HCT116 (cell line): ENCODE data around the gene TICRR. TPM values are rescaled to one million over a fixed set of nuclear protein-coding genes. Genes with fewer than 3 reads are reported as not detected.

Experiments used
- ATAC-seq: fragments of 200-7000 bp; cut with Tn5 transposase; 2 replicates; pipeline ENCODE4 v1.9.1; 2020; ENCODE audit warnings: mild to moderate bottlenecking, moderate library complexity
- BruUV-seq: library from RNA; stranded (reverse); fragments of 400-500 nt; replicated peaks from 2 replicates; lab custom pipeline; 2021; lab: Mats Ljungman, UMichigan
- CTCF ChIA-PET: fragments of 300-600 bp; sonication (Branson Sonifier 250); formaldehyde crosslinking; loops from one replicate; lab custom pipeline; 2021; ENCODE audit warnings: antibody characterized with exemption; lab: Charles Lee
- POLR2A ChIA-PET: fragments of 300-600, 350-600 bp; sonication (Branson Sonifier 250); formaldehyde crosslinking; loops from one replicate; lab custom pipeline; 2021; ENCODE audit warnings: antibody characterized with exemption; lab: Charles Lee
- RAD21 ChIA-PET, 2 experiments: fragments of 300-600 bp; sonication (Branson Sonifier 250); formaldehyde crosslinking; loops; one replicate each; lab custom pipeline; 2023; ENCODE audit warnings: low total read pairs in 2 of 2; ENCODE audit not compliant: uncharacterized antibody in 2 of 2, unreplicated experiment in 2 of 2, low non-redundant PET in 1 of 2; lab: Charles Lee
- DNase-seq: peaks from one replicate; pipeline ENCODE4 v3.0.0-alpha.2; 2010; ENCODE audit warnings: low read depth, low spot score
- H2AFZ ChIP-seq: fragments of 200-600 bp; shearing (Covaris generic), sonication (generic); 2 replicates; pipeline ENCODE4 v1.6.1; 2017; ENCODE audit warnings: low read depth, mixed run types, mixed read lengths, antibody characterized with exemption, low read length; ENCODE audit not compliant: poor library complexity, severe bottlenecking
- H3K27ac ChIP-seq: 2 replicates; pipeline ENCODE4 v1.5.1; 2012; ENCODE audit warnings: low read depth, low read length
- H3K27me3 ChIP-seq: fragments of 200-600 bp; sonication (generic); 2 replicates; pipeline ENCODE4 v1.6.1; 2016; ENCODE audit warnings: mixed run types, low read length, mixed read lengths; ENCODE audit not compliant: insufficient read depth
- H3K36me3 ChIP-seq, 2 experiments: fragments of 200-500 bp in 1 of 2; fragments of 200-600 bp in 1 of 2; sonication (Bioruptor generic) in 1 of 2; sonication (generic) in 1 of 2; 2 replicates each; pipeline versions ENCODE4 v1.5.1 to v1.6.1; 2014 to 2016; ENCODE audit warnings: low read length in 2 of 2, inconsistent platforms in 1 of 2, mixed read lengths in 1 of 2, mixed run types in 1 of 2; ENCODE audit not compliant: insufficient read depth in 2 of 2, control insufficient read depth in 1 of 2
- H3K4me1 ChIP-seq, 2 experiments: fragments of 200-600 bp in 1 of 2; sonication (generic) in 1 of 2; 2 replicates each; pipeline versions ENCODE4 v1.5.1 to v1.6.1; 2012 to 2017; ENCODE audit warnings: low read length in 2 of 2, inconsistent platforms in 1 of 2, mild to moderate bottlenecking in 1 of 2, mixed read lengths in 1 of 2, mixed run types in 1 of 2, moderate library complexity in 1 of 2; ENCODE audit not compliant: insufficient read depth in 2 of 2, control insufficient read depth in 1 of 2
- H3K4me2 ChIP-seq: fragments of 200-600 bp; sonication (generic); 2 replicates; pipeline ENCODE4 v1.6.1; 2017; ENCODE audit warnings: mixed run types, low read length, mixed read lengths
- H3K4me3 ChIP-seq, 2 experiments: fragments of 200-600 bp in 1 of 2; sonication (generic) in 1 of 2; replicated peaks in 1 of 2; 2 replicates each; pipeline ENCODE4 v1.5.1; 2011 to 2016; ENCODE audit warnings: low read length in 2 of 2, control low read depth in 1 of 2, low read depth in 1 of 2, mild to moderate bottlenecking in 1 of 2, mixed read lengths in 1 of 2, mixed run types in 1 of 2
- H3K79me2 ChIP-seq: fragments of 200-600 bp; sonication (generic); 2 replicates; pipeline ENCODE4 v1.6.1; 2017; ENCODE audit warnings: mild to moderate bottlenecking, mixed run types, low read length, moderate library complexity, mixed read lengths; ENCODE audit not compliant: insufficient read depth
- H3K9ac ChIP-seq: fragments of 200-600 bp; sonication (generic); 2 replicates; pipeline ENCODE4 v1.6.1; 2016; ENCODE audit warnings: low read length, mixed read lengths
- H3K9me2 ChIP-seq: fragments of 200-600 bp; sonication (generic), shearing (Covaris generic); 2 replicates; pipeline ENCODE4 v1.6.1; 2017; ENCODE audit warnings: mixed run types, mild to moderate bottlenecking, moderate library complexity; ENCODE audit not compliant: insufficient read depth
- H3K9me3 ChIP-seq, 2 experiments: fragments of 200-500 bp in 1 of 2; fragments of 200-600 bp in 1 of 2; sonication (Bioruptor generic) in 1 of 2; sonication (generic) in 1 of 2; 2 replicates each; pipeline ENCODE4 v1.6.1; 2014 to 2017; ENCODE audit warnings: low read length in 2 of 2, mixed read lengths in 2 of 2, inconsistent platforms in 1 of 2, low read depth in 1 of 2, mild to moderate bottlenecking in 1 of 2, mixed run types in 1 of 2, moderate library complexity in 1 of 2; ENCODE audit not compliant: control insufficient read depth in 1 of 2, insufficient read depth in 1 of 2
- H4K20me1 ChIP-seq: fragments of 200-600 bp; sonication (generic), shearing (Covaris generic); 2 replicates; pipeline ENCODE4 v1.6.1; 2017; ENCODE audit warnings: mixed run types, mild to moderate bottlenecking, moderate library complexity; ENCODE audit not compliant: insufficient read depth
- ATF3 ChIP-seq: IDR thresholded peaks from 2 replicates; pipeline ENCODE4 v1.6.1; 2012
- CBX3 ChIP-seq: IDR thresholded peaks from 2 replicates; pipeline ENCODE4 v1.6.1; 2012; ENCODE audit warnings: low read depth
- CTCF ChIP-seq, 3 experiments: fragments of 200-600 bp in 1 of 3; sonication (generic) in 1 of 3; IDR thresholded peaks in 2 of 3; conservative IDR thresholded peaks in 1 of 3; 2 replicates each; pipeline ENCODE4 v1.5.1; 2012 to 2017; ENCODE audit warnings: low read depth in 2 of 3, low read length in 2 of 3, antibody characterized with exemption in 1 of 3, borderline replicate concordance in 1 of 3, control low read depth in 1 of 3, mild to moderate bottlenecking in 1 of 3, mixed read lengths in 1 of 3, mixed run types in 1 of 3, moderate library complexity in 1 of 3; ENCODE audit not compliant: insufficient read depth in 1 of 3
- EZH2phosphoT487 ChIP-seq: fragments of 200-600 bp; IDR thresholded peaks from 2 replicates; pipeline ENCODE4 v1.6.1; 2018; ENCODE audit warnings: antibody characterized with exemption, borderline replicate concordance
- FOSL1 ChIP-seq: IDR thresholded peaks from 2 replicates; pipeline ENCODE4 v1.6.1; 2012; ENCODE audit warnings: low read depth
- MAX ChIP-seq: IDR thresholded peaks from 2 replicates; pipeline ENCODE4 v1.6.1; 2012
- POLR2A ChIP-seq: IDR thresholded peaks from 2 replicates; pipeline ENCODE4 v1.7.0; 2011; ENCODE audit warnings: borderline replicate concordance; ENCODE audit not compliant: insufficient read depth, insufficient read length; ENCODE audit errors: extremely low read depth
- POLR2AphosphoS5 ChIP-seq: IDR thresholded peaks from 2 replicates; pipeline ENCODE4 v1.6.1; 2011; ENCODE audit warnings: mild to moderate bottlenecking, low read depth, low read length, moderate library complexity
- RAD21 ChIP-seq: IDR thresholded peaks from 2 replicates; pipeline ENCODE4 v1.6.1; 2012; ENCODE audit warnings: low read depth, mild to moderate bottlenecking
- SP1 ChIP-seq: IDR thresholded peaks from 2 replicates; pipeline ENCODE4 v1.6.1; 2012; ENCODE audit warnings: low read depth
- TCF7L2 ChIP-seq: IDR thresholded peaks from 2 replicates; pipeline ENCODE4 v1.7.0; 2011; ENCODE audit warnings: borderline replicate concordance, inconsistent platforms; ENCODE audit not compliant: insufficient read depth, insufficient read length; ENCODE audit errors: extremely low read depth
- ZBTB33 ChIP-seq: IDR thresholded peaks from 2 replicates; pipeline ENCODE4 v1.6.1; 2011; ENCODE audit warnings: mild to moderate bottlenecking, low read length, moderate library complexity; ENCODE audit not compliant: insufficient replicate concordance; ENCODE audit errors: extremely low read depth
- ZFX ChIP-seq: fragments of 450-650 bp; IDR thresholded peaks from 2 replicates; pipeline ENCODE4 v1.6.1; 2017
- intact Hi-C: fragments of 100-400 bp; cut with micrococcal nuclease; formaldehyde crosslinking; loops from 2 replicates; pipeline ENCODE4 v1.10.0; 2022
- total RNA-seq: library from RNA; stranded (reverse); gene quantifications from one replicate; pipeline ENCODE4 v1.2.1, GENCODE V29; 2021; ENCODE audit not compliant: unreplicated experiment

TICRR gene
- total RNA-seq, 1 experiment from 2014 or later = 24.8 TPM

GRCh38 chr15:89556413-89557262 lies 18.6 kb upstream of the TICRR start:
- peak overlapping the region; percentile 11; the same call in 1 of the 2 replicates for H3K4me2 ChIP-seq
- intact Hi-C loops = loop anchor here (1.0 to 5.0 kb wide), 3 partner anchors 61 to 199 kb away; no protein-coding TSS in a partner anchor
- no TSS peak for BruUV-seq

More at GRCh38 chr15:89556413-89557262, 18.6 kb upstream of the TICRR start:
- ATAC-seq = peak; percentile 83
- peaks cover 0 to 5% of the 10 kb centered on the region in 2 experiments; a peak in 2 of 4 replicates for H3K4me1 ChIP-seq
- peak overlapping the region; percentile 97 for H2AFZ ChIP-seq
- no peak overlapping the region for H3K9ac ChIP-seq
- no peak for TF ChIP-seq FOSL1
- TF ChIP-seq EZH2phosphoT487 = no peak
- no peak for TF ChIP-seq TCF7L2
- peak; percentile 72 to 87 (median 82); a peak in 5 of 6 replicates for TF ChIP-seq CTCF (IDR thresholded peaks at IDR 0.05 in 2 of 3, conservative IDR thresholded peaks at IDR 0.05 in 1 of 3; ENCODE audit: borderline replicate concordance in 1 of 3, insufficient read depth in 1 of 3, low read depth in 2 of 3, low read length in 2 of 3)
- TF ChIP-seq ZBTB33 = no peak
- TF ChIP-seq POLR2AphosphoS5 = no peak
- no peak for TF ChIP-seq ZFX
- TF ChIP-seq SP1 = no peak
- no peak for TF ChIP-seq CBX3
- TF ChIP-seq RAD21 = peak; percentile 76
- no peak for TF ChIP-seq MAX
- TF ChIP-seq ATF3 = no peak
- no peak for TF ChIP-seq POLR2A
- TF ChIP-seq, all 23 proteins: peak for 2
- no peak overlapping the region for H3K27ac ChIP-seq
- ChIA-PET RAD21 (no interaction called here), CTCF (no interaction called here), POLR2A (no interaction called here)
- no peaks in the 10 kb centered on the region for H3K9me2 ChIP-seq
- H3K9me3 ChIP-seq = no peaks in the 10 kb centered on the region
- DNase-seq = peak; percentile 70
- no peaks in the 10 kb centered on the region for H3K79me2 ChIP-seq
- no peak overlapping the region for H3K4me3 ChIP-seq
- no peaks in the 10 kb centered on the region for H3K27me3 ChIP-seq
- no peaks in the 10 kb centered on the region for H3K36me3 ChIP-seq
- no peaks in the 10 kb centered on the region for H4K20me1 ChIP-seq
